Measurements from ENCODE around the gene HTT. TPM values are rescaled to one million over a fixed set of nuclear protein-coding genes. Genes with fewer than 3 reads are reported as not detected.

The HTT gene
- total RNA-seq, 1 experiment from 2014 or later: 37.4 TPM

DNA sequence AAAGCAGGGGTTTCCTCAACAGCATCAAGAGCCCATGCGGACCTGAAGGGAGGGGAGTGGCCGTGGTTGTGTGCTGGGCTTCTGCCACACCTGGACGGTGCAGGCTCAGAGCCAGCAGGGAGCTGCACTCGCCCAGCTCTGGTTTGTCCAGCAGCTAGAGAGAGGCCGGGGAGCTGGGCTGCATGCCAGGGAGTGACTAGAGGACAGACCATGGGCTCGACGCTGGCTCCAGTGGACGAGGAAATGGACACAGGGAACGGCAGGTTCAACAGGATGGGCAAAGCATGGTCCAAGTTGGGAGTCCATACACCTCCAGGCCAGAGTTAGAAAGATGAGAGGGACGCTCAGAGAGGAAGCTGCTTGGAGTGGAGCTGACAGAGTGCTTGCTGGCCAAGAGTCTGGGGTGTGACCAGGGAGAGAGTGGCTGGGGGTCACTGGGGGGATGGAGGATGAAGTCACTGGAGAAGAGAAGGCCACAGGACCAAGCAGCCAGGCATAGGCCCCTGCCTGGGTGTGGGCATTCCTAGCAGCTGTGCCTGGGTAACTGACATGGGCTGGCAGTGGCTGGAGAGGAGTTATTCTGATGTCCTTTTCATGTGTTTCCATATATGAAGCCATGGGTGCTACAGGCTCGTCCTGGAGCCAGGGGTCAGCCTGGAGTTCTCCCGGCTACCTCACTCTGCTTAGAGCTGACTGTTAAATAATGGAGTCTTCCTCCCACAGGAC is 43.0 kb upstream of the HTT start:
- TF ChIP-seq POLR2A (IDR thresholded peaks at IDR 0.05; ENCODE audit: borderline replicate concordance, extremely low read depth, insufficient read depth, insufficient read length) (no peak), EZH2 (IDR thresholded peaks at IDR 0.05) (no peak), EZH2phosphoT487 (IDR thresholded peaks at IDR 0.05; ENCODE audit: borderline replicate concordance) (no peak), EGR1 (IDR thresholded peaks at IDR 0.05; ENCODE audit: low read depth) (no peak), RAD21 (IDR thresholded peaks at IDR 0.05; ENCODE audit: low read depth) (no peak), FOSL1 (IDR thresholded peaks at IDR 0.05; ENCODE audit: low read depth) (no peak)
- TF ChIP-seq, protein P1, sequence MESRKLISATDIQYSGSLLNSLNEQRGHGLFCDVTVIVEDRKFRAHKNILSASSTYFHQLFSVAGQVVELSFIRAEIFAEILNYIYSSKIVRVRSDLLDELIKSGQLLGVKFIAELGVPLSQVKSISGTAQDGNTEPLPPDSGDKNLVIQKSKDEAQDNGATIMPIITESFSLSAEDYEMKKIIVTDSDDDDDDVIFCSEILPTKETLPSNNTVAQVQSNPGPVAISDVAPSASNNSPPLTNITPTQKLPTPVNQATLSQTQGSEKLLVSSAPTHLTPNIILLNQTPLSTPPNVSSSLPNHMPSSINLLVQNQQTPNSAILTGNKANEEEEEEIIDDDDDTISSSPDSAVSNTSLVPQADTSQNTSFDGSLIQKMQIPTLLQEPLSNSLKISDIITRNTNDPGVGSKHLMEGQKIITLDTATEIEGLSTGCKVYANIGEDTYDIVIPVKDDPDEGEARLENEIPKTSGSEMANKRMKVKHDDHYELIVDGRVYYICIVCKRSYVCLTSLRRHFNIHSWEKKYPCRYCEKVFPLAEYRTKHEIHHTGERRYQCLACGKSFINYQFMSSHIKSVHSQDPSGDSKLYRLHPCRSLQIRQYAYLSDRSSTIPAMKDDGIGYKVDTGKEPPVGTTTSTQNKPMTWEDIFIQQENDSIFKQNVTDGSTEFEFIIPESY (IDR thresholded peaks at IDR 0.05; ENCODE audit: extremely low read depth, insufficient replicate concordance, low read length): no peak
- TF ChIP-seq, protein P2, sequence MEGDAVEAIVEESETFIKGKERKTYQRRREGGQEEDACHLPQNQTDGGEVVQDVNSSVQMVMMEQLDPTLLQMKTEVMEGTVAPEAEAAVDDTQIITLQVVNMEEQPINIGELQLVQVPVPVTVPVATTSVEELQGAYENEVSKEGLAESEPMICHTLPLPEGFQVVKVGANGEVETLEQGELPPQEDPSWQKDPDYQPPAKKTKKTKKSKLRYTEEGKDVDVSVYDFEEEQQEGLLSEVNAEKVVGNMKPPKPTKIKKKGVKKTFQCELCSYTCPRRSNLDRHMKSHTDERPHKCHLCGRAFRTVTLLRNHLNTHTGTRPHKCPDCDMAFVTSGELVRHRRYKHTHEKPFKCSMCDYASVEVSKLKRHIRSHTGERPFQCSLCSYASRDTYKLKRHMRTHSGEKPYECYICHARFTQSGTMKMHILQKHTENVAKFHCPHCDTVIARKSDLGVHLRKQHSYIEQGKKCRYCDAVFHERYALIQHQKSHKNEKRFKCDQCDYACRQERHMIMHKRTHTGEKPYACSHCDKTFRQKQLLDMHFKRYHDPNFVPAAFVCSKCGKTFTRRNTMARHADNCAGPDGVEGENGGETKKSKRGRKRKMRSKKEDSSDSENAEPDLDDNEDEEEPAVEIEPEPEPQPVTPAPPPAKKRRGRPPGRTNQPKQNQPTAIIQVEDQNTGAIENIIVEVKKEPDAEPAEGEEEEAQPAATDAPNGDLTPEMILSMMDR (IDR thresholded peaks at IDR 0.05 in 2 of 3, conservative IDR thresholded peaks at IDR 0.05 in 1 of 3; ENCODE audit: borderline replicate concordance in 1 of 3, insufficient read depth in 1 of 3, low read depth in 2 of 3, low read length in 2 of 3): no peak
- Histone ChIP-seq H3K9me3 (ENCODE audit: control insufficient read depth in 1 of 2, insufficient read depth in 1 of 2, low read depth in 1 of 2, low read length in 2 of 2) (no peaks in the 10 kb centered on the region), H3K79me2 (ENCODE audit: insufficient read depth, low read length) (no peaks in the 10 kb centered on the region), H3K36me3 (ENCODE audit: control insufficient read depth in 1 of 2, insufficient read depth in 2 of 2, low read length in 2 of 2) (no peaks in the 10 kb centered on the region), H3K9me2 (ENCODE audit: insufficient read depth) (no peaks in the 10 kb centered on the region), H3K27me3 (ENCODE audit: insufficient read depth, low read length) (no peaks in the 10 kb centered on the region), H3K4me2 (ENCODE audit: low read length) (no peak overlapping the region), H3K27ac (ENCODE audit: low read depth, low read length) (no peak overlapping the region), H3K4me1 (ENCODE audit: control insufficient read depth in 1 of 2, insufficient read depth in 2 of 2, low read length in 2 of 2) (no peaks in the 10 kb centered on the region), H3K4me3 (replicated peaks in 1 of 2; ENCODE audit: low read depth in 1 of 2, low read length in 2 of 2) (no peak overlapping the region), H2AFZ (ENCODE audit: low read depth, low read length, poor library complexity, severe bottlenecking) (no peak overlapping the region), H3K9ac (ENCODE audit: low read length) (no peak overlapping the region), H4K20me1 (ENCODE audit: insufficient read depth) (no peaks in the 10 kb centered on the region)
- ATAC-seq (no peak), DNase-seq (ENCODE audit: low read depth, low spot score) (no peak)
- intact Hi-C loops (cut with micrococcal nuclease): no loop called here
- CTCF ChIA-PET: interaction anchor here (1.1 to 1.3 kb wide), 2 partner anchors 13 to 53 kb away, joined by 3 to 4 read pairs; no protein-coding TSS in a partner anchor
- RAD21 ChIA-PET (ENCODE audit: low non-redundant PET in 1 of 2, low total read pairs in 2 of 2, uncharacterized antibody in 2 of 2, unreplicated experiment in 2 of 2): no interaction called here
- BruUV-seq (replicated peaks): no TSS peak
- POLR2A ChIA-PET: no interaction called here
